HEK293 (cell line): ENCODE data around the gene EHD1.

ENCODE experiments used
- CTCF ChIP-seq: fragments of 450-650 bp; formaldehyde crosslinking; IDR thresholded peaks from 2 replicates; pipeline ENCODE4 v1.5.1; 2016; ENCODE audit warnings: missing biosample characterization, missing genetic modification characterization
- SP2 ChIP-seq: fragments of 450-650 bp; formaldehyde crosslinking; IDR thresholded peaks from 2 replicates; pipeline ENCODE4 v1.5.1; 2016; ENCODE audit warnings: missing biosample characterization, missing genetic modification characterization
- YY1 ChIP-seq: fragments of 450-650 bp; formaldehyde crosslinking; IDR thresholded peaks from 2 replicates; pipeline ENCODE4 v1.5.1; 2018; ENCODE audit warnings: missing biosample characterization, missing genetic modification characterization
- ZEB2 ChIP-seq: fragments of 450-650 bp; formaldehyde crosslinking; IDR thresholded peaks from 2 replicates; pipeline ENCODE4 v1.5.1; 2016; ENCODE audit warnings: missing biosample characterization, missing genetic modification characterization
- ZFP41 ChIP-seq: fragments of 450-650 bp; formaldehyde crosslinking; IDR thresholded peaks from 2 replicates; pipeline ENCODE4 v1.5.1; 2016; ENCODE audit warnings: missing biosample characterization, missing genetic modification characterization, borderline replicate concordance
- ZNF132 ChIP-seq: fragments of 450-650 bp; formaldehyde crosslinking; IDR thresholded peaks from 2 replicates; pipeline ENCODE4 v1.5.1; 2017; ENCODE audit warnings: missing biosample characterization, missing genetic modification characterization, borderline replicate concordance
- ZNF23 ChIP-seq: fragments of 450-650 bp; formaldehyde crosslinking; IDR thresholded peaks from 2 replicates; pipeline ENCODE4 v1.5.1; 2016; ENCODE audit warnings: missing biosample characterization, missing genetic modification characterization, borderline replicate concordance
- ZNF350 ChIP-seq: fragments of 450-650 bp; formaldehyde crosslinking; IDR thresholded peaks from 2 replicates; pipeline ENCODE4 v1.5.0; 2017; ENCODE audit warnings: missing biosample characterization, mild to moderate bottlenecking, missing genetic modification characterization
- ZNF596 ChIP-seq: fragments of 450-650 bp; IDR thresholded peaks from 2 replicates; pipeline ENCODE4 v1.5.0; 2018; ENCODE audit warnings: missing biosample characterization, mild to moderate bottlenecking, missing genetic modification characterization, moderate library complexity
- ZNF792 ChIP-seq: fragments of 450-650 bp; formaldehyde crosslinking; IDR thresholded peaks from 2 replicates; pipeline ENCODE4 v1.5.1; 2016; ENCODE audit warnings: missing biosample characterization, missing genetic modification characterization

GRCh38 chr11:64854157-64854533 is 24.3 kb downstream of the EHD1 start:
- TF ChIP-seq ZNF23 (tag by site-specific recombination): no peak
- no peak for TF ChIP-seq ZNF350 (tag by site-specific recombination)
- no peak for TF ChIP-seq ZNF792 (tag by site-specific recombination)
- TF ChIP-seq ZNF132: no peak
- TF ChIP-seq ZNF596: no peak
- no peak for TF ChIP-seq CTCF (tag by site-specific recombination)
- TF ChIP-seq ZFP41: no peak
- TF ChIP-seq SP2 (tag by site-specific recombination): no peak
- TF ChIP-seq ZEB2 (tag by site-specific recombination): no peak
- TF ChIP-seq YY1 (tag by site-specific recombination): no peak
